ENCODE measurements around the gene WWOX. TPM values are rescaled to one million over a fixed set of nuclear protein-coding genes. Genes with fewer than 3 reads are reported as not detected.

Gene WWOX
- total and polyA plus RNA-seq, 2 of the 8 experiments (the other 6 are each of a cell fraction or from before 2014, with no cell fraction given): 5.4 to 16.7 TPM

- no peak overlapping the region for H4K5ac ChIP-seq (ENCODE audit: insufficient read length, low read depth, low read length)
- H3K9me3 ChIP-seq (ENCODE audit: insufficient read depth in 2 of 2, low read depth in 1 of 2, low read length in 1 of 2): no peaks in the 10 kb centered on the region
- no peak overlapping the region for H4K91ac ChIP-seq (replicated peaks; ENCODE audit: insufficient read length, low read length)
- FAIRE-seq: no peak
- H3K18ac ChIP-seq (ENCODE audit: extremely low read depth, low read length): no peak overlapping the region
- no peaks in the 10 kb centered on the region for H4K20me1 ChIP-seq (replicated peaks in 1 of 2; ENCODE audit: control insufficient read depth in 1 of 2, insufficient read depth in 2 of 2, low read length in 2 of 2)
- H3K9ac ChIP-seq (replicated peaks in 1 of 4; ENCODE audit: extremely low read depth in 1 of 4, low read depth in 3 of 4, low read length in 3 of 4): no peak overlapping the region
- H3K4me3 ChIP-seq (ENCODE audit: extremely low read depth in 1 of 4, insufficient read depth in 2 of 4, low read depth in 3 of 4, low read length in 4 of 4): no peak overlapping the region
- H3K79me1 ChIP-seq (ENCODE audit: low read depth, low read length): no peaks in the 10 kb centered on the region
- no peaks in the 10 kb centered on the region for H3K27me3 ChIP-seq (replicated peaks in 1 of 4; ENCODE audit: control insufficient read depth in 3 of 4, extremely low read depth in 1 of 4, insufficient read depth in 3 of 4, low read length in 3 of 4)
- no peak overlapping the region for H2BK5ac ChIP-seq (ENCODE audit: low read depth, low read length)
- H2BK120ac ChIP-seq (replicated peaks; ENCODE audit: low read depth, low read length): no peak overlapping the region
- no peak overlapping the region for H3K56ac ChIP-seq (replicated peaks; ENCODE audit: insufficient read length, low read depth, low read length)
- POLR2A ChIA-PET (ENCODE audit: partially characterized antibody): no interaction called here
- H3K4me2 ChIP-seq (ENCODE audit: insufficient read depth in 1 of 2, low read depth in 2 of 2, low read length in 2 of 2): no peak overlapping the region
- H2AFZ ChIP-seq (ENCODE audit: low read length): no peak overlapping the region
- CTCF ChIA-PET (ENCODE audit: partially characterized antibody): no interaction called here
- H3K4me1 ChIP-seq (replicated peaks in 1 of 4; ENCODE audit: control insufficient read depth in 3 of 4, insufficient read depth in 4 of 4, low read length in 3 of 4): no peaks in the 10 kb centered on the region
- H2BK15ac ChIP-seq (ENCODE audit: low read length): no peak overlapping the region
- H2BK12ac ChIP-seq (ENCODE audit: low read depth, low read length): no peak overlapping the region
- no peak for DNase-seq (ENCODE audit: low read depth in 1 of 2, low spot score in 2 of 2)
- no peaks in the 10 kb centered on the region for H3K23me2 ChIP-seq (ENCODE audit: low read depth, low read length)
- no peaks in the 10 kb centered on the region for H3K36me3 ChIP-seq (ENCODE audit: control insufficient read depth in 2 of 4, insufficient read depth in 4 of 4, low read length in 3 of 4)
- H2AK5ac ChIP-seq (ENCODE audit: low read depth, low read length): no peak overlapping the region
- no peak overlapping the region for H3K27ac ChIP-seq (ENCODE audit: low read depth, low read length)
- no peaks in the 10 kb centered on the region for H3K79me2 ChIP-seq (ENCODE audit: control insufficient read depth in 1 of 2, insufficient read depth in 2 of 2, low read length in 2 of 2)
- no peak overlapping the region for H3K4ac ChIP-seq (replicated peaks; ENCODE audit: insufficient read length, low read depth, low read length)
- no peak overlapping the region for H3K23ac ChIP-seq (ENCODE audit: insufficient read length)
- H2BK20ac ChIP-seq (ENCODE audit: low read length): no peak overlapping the region
- no peak overlapping the region for H3K14ac ChIP-seq (ENCODE audit: insufficient read length)
- no peak overlapping the region for H4K8ac ChIP-seq (ENCODE audit: extremely low read depth, insufficient read depth, low read length)
- WGBS, 2 experiments (ENCODE audit: extremely low coverage in 1 of 2, insufficient coverage in 1 of 2, insufficient read length in 1 of 2, insufficient replicate concordance in 2 of 2, low coverage in 1 of 2, low lambda C conversion rate in 2 of 2, missing lambda C conversion rate in 1 of 2): 74% methylated on average over 7 of the region's 7 CpGs; no CpG with 5 or more reads in 1 of the 2 experiments
- no peak for TF ChIP-seq ATF2 (IDR thresholded peaks at IDR 0.05; ENCODE audit: low read length)
- TF ChIP-seq E2F6 (IDR thresholded peaks at IDR 0.05): no peak
- no peak for TF ChIP-seq PHF8 (conservative IDR thresholded peaks at IDR 0.05; ENCODE audit: low read depth, low read length)
- no peak for TF ChIP-seq CEBPB (IDR thresholded peaks at IDR 0.05; ENCODE audit: low read depth, low read length)
- no peak for TF ChIP-seq YY1 (IDR thresholded peaks at IDR 0.05; ENCODE audit: low read depth, low read length)
- no peak for TF ChIP-seq TAF7 (optimal IDR thresholded peaks at IDR 0.05; ENCODE audit: borderline replicate concordance, low read depth, low read length)
- no peak for TF ChIP-seq SUZ12 (IDR thresholded peaks at IDR 0.05; ENCODE audit: low read length)
- TF ChIP-seq CBX5 (IDR thresholded peaks at IDR 0.05; ENCODE audit: low read depth, low read length): no peak
- no peak for TF ChIP-seq SIN3A (conservative IDR thresholded peaks at IDR 0.05 in 1 of 2, IDR thresholded peaks at IDR 0.05 in 1 of 2; ENCODE audit: low read depth in 1 of 2, low read length in 2 of 2)
- no peak for TF ChIP-seq CBX8 (IDR thresholded peaks at IDR 0.05; ENCODE audit: borderline replicate concordance, low read depth, low read length)
- TF ChIP-seq BRCA1 (IDR thresholded peaks at IDR 0.05; ENCODE audit: low read depth, low read length): no peak
- TF ChIP-seq TAF1 (IDR thresholded peaks at IDR 0.05; ENCODE audit: low read depth, low read length): no peak
- no peak for TF ChIP-seq HDAC6 (IDR thresholded peaks at IDR 0.05; ENCODE audit: low read depth, low read length)
Observed at GRCh38 chr16:78217276-78217675, 117.8 kb downstream of the WWOX start.

All from H1 (cell line).